Stimulated activated naive CD8-positive, alpha-beta T cell treated with anti-CD3 and anti-CD28 coated beads, Interleukin-15, amount 100 ng/mL, for 72 hours (primary cell): ENCODE measurements around the gene SH3BP4.

Experiments used
- ATAC-seq: fragments of 150-1000 bp; cut with Tn5 transposase; 2 replicates; pipeline ENCODE4 v1.10.0; 2021; ENCODE audit warnings: mild to moderate bottlenecking, moderate library complexity
- DNase-seq, 2 donors: peaks; one replicate each; pipeline ENCODE4 v3.0.0; 2021 to 2022
- H3K27ac Mint-ChIP-seq, 2 donors: one replicate each; pipeline ENCODE4 v1.8.0; 2022; ENCODE audit warnings: mild to moderate bottlenecking in 2 of 2, mixed read lengths in 2 of 2, moderate library complexity in 2 of 2
- H3K27me3 Mint-ChIP-seq: one replicate; pipeline ENCODE4 v1.8.0; 2022; ENCODE audit warnings: mixed read lengths
- H3K4me1 Mint-ChIP-seq: one replicate; pipeline ENCODE4 v1.8.0; 2022; ENCODE audit warnings: mild to moderate bottlenecking, mixed read lengths
- H3K4me3 Mint-ChIP-seq, 2 donors: one replicate each; pipeline ENCODE4 v1.8.0; 2022; ENCODE audit warnings: mild to moderate bottlenecking in 2 of 2, mixed read lengths in 2 of 2, moderate library complexity in 1 of 2
- H3K9me3 Mint-ChIP-seq, 2 donors: one replicate each; pipeline ENCODE4 v1.8.0; 2022; ENCODE audit warnings: mixed read lengths in 2 of 2

The SH3BP4 gene

DNA sequence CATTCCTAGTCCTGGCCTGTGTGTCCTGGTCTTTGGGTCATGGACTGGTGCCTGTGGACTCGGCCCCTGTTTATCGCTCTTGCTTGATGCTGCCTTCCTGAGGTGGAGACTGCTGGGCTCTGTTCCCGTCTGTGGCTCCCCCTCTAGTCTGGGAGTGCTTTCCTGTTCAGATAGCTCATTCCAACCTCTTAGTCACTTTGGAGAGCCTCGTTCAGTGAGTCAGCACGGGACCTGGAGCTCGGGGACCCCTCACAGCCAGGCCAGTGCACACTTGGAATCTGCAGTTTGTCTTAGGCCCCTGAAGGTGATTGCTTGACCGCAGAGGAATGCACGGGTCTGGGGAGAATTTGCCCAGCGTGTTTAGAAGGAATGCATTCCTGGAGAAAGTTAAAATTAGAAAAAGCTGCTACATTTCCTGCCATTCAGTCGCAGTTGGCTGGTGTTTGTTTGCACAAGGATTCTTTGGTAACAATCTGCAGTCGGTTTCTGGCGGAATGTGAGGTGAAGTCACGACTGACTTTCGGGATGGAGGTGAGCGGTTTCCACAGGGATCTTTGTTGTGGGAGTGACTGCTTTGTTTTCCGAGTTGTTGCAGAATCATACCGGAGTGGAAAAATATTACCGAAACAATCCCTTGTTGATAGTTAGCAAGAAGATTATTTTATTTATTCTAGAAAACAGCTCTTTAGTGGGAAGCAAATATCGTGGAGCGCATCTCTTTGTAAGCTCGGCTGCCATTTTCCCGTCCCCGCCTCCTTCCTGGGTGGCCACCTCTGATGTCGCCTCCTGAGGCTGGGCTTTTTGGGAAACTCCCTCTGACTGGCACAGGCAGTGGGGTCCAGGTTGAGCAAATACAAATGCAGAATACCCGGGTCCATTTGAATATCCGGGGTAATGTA lies 29.6 kb downstream of the SH3BP4 start:
- DNase-seq (no peak), ATAC-seq (no peak)
- Mint-ChIP-seq H3K27ac (no peak overlapping the region), H3K27me3 (peaks cover 18% of the 10 kb centered on the region), H3K4me1 (no peaks in the 10 kb centered on the region), H3K9me3 (peaks cover 0 to 8% of the 10 kb centered on the region in 2 donors), H3K4me3 (no peak overlapping the region)

DNA sequence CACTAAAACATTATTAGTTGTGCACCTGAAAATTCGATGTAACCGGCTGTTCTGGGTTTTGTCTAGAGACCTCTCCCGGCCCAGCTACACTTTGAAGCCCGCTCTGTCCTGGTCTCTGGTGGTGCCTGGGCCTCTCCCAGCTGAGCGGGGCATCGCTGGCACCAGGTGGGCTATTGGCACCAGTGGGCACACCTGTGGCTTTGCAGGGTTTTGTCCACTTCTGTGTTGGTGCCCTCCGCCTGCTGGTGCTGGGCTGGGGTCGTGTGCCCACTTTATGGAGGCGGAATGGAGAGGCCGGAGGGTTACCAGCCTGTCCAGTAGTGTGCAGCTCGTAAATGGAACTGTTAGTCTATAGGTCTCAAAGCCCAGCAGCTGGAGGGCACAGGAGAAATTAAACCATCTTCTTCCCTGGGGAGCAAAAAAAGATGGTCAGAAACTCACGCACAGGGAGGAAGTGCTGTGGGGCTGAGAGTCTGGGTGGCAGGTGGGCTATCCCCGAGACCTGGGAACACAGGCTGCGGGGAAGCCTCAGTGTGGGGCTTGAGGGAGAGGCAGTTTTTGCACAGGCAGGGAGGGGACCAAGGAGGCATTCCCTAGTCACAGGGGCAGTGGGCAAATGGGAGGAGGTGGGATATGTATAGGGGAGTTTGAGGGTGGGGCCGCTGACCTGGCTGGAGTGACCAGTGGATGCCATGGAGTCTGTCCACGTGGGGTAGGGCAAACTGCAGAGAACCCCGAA lies 30.4 kb downstream of the SH3BP4 start:
- DNase-seq (no peak), ATAC-seq (no peak)
- Mint-ChIP-seq H3K27me3 (peaks cover 18% of the 10 kb centered on the region), H3K9me3 (peaks cover 0 to 8% of the 10 kb centered on the region in 2 donors), H3K4me3 (no peak overlapping the region), H3K4me1 (no peaks in the 10 kb centered on the region), H3K27ac (peak overlapping the region in 1 of 2 donors; percentile 74)

DNA sequence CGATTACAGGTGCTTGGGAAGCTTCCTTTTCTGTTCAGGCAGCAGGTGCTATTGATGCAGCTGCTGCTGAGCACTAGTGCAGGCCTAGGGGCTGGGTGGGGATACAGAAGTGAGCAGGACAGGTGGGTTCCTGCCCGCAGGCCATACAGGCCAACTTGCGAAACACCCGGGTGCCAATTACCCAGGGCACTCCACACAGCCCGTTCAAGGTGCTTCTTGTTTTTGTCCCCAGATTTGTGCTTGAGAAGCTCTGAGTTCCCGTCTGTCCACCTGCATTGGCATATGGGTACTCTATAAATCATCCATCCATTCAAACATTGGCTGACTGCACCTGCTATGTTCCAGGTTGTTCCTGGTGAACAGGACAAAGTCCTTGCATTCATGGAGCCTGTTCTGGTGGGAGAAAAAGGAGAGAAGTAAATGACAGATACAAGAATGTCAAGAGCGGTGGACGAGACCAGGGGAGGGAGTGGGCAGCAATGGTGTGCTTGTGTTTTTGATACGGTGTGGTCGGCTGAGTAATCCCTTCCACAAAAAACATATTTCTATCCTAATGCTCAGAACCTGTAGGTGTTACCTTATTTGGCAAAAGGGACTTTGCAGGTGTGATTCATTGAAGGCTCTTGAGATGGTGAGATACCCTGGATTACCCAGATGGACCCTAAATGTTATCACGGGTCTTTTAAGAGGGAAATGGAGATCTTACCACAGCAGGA lies 31.4 kb downstream of the SH3BP4 start:
- H3K9me3 Mint-ChIP-seq = peaks cover 0 to 8% of the 10 kb centered on the region in 2 donors
- ATAC-seq (no peak), DNase-seq (no peak)
- no peak overlapping the region for H3K27ac Mint-ChIP-seq
- H3K4me1 Mint-ChIP-seq = no peaks in the 10 kb centered on the region
- peaks cover 15% of the 10 kb centered on the region for H3K27me3 Mint-ChIP-seq
- H3K4me3 Mint-ChIP-seq = no peak overlapping the region

- Mint-ChIP-seq H3K4me3 (no peak overlapping the region), H3K27ac (no peak overlapping the region), H3K9me3 (peaks cover 0 to 18% of the 10 kb centered on the region in 2 donors), H3K27me3 (peaks cover 17% of the 10 kb centered on the region), H3K4me1 (no peaks in the 10 kb centered on the region)
- ATAC-seq = no peak
- DNase-seq = no peak
Measured at GRCh38 chr2:234985608-234986245, 33.9 kb downstream of the SH3BP4 start.

DNA sequence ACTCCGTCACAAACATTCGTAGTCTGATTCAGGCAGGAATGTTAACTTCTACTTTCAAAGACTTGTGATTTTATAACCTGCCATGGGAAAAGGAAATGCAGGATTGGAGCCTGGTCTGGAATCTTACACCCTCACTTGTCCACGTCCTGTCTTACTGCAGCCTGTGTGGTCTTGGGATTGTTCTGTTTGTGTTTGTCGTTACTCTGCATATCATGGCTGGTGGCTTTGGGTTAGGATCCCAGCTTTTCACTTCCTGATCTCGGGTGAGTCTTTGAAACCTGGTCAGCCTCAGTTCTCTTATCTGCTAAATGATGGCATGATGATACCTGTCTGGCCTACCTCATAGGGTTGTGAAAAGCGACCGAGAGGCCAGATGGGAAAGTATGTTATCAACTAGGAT lies 34.6 kb downstream of the SH3BP4 start:
- no peaks in the 10 kb centered on the region for H3K4me1 Mint-ChIP-seq
- ATAC-seq = no peak
- peaks cover 17% of the 10 kb centered on the region for H3K27me3 Mint-ChIP-seq

DNA sequence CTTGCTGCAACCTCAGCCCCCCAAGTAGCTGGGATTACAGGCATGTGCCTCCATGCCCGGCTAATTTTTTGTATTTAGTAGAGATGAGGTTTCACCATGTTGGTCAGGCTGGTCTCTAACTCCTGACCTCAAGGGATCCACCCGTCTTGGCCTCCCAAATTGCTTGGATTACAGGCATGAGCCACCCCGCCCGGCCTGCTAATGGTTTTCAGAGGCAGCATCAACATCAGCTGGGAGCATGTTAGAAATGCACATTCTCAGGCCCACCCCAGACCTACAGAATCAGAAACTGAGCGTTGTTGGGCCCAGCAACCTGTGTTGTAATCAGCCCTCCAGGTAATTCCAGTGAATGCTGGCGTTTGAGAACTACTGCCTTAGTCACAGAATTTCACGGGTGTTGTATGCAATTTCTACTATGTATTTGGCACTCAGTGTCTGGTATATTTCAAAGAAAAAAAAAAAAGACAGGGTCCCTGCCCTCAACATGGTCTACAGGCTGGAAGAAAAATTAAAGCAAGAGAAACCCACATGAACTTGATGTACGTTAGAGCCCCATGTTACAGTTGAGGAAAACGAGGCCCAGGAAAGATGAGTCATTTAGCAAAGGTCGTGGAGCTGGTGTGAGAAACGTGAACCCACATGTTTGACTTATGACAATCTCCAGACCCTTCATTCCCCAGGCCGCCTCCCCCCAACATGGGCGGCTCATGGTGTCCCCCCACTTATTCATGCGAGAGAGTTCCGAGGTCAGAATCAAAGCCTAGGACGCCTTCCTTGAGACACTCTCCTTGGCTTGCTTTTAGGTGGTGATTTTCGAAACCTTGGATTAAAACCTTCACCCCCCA lies 35.3 kb downstream of the SH3BP4 start:
- DNase-seq (no peak), ATAC-seq (no peak)
- Mint-ChIP-seq H3K4me3 (no peak overlapping the region), H3K27me3 (peaks cover 15% of the 10 kb centered on the region), H3K4me1 (no peaks in the 10 kb centered on the region), H3K9me3 (peaks cover 0 to 11% of the 10 kb centered on the region in 2 donors), H3K27ac (peak overlapping the region in 1 of 2 donors; percentile 48)

More for the DNA sequence above, 34.6 kb downstream of the SH3BP4 start:
- Mint-ChIP-seq H3K27ac (no peak overlapping the region), H3K4me3 (no peak overlapping the region), H3K9me3 (peaks cover 0 to 11% of the 10 kb centered on the region in 2 donors)
- DNase-seq = no peak

DNA sequence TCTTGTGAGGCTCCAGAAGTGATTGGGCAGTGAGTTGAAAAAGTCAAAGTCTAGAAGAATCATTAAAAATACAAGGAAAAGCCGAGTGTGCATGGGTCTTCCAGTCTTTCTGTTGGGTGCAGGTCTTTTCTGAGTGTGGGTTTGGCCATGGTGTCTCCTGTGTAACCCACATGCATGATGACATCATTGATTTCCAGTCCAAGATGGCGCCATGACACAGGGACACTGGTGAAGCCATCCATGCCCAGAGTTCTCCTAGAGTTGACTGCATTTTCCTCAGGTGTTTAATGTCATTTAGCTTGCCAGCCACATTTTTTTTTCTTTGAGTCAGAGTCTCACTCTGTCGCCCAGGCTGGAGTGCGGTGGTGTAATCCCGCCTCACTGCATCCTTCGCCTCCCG lies 35.9 kb downstream of the SH3BP4 start:
- peaks cover 9% of the 10 kb centered on the region for H3K27me3 Mint-ChIP-seq
- no peak overlapping the region for H3K27ac Mint-ChIP-seq
- no peak for ATAC-seq
- no peak overlapping the region for H3K4me3 Mint-ChIP-seq
- H3K4me1 Mint-ChIP-seq = no peaks in the 10 kb centered on the region
- peaks cover 0 to 11% of the 10 kb centered on the region in 2 donors for H3K9me3 Mint-ChIP-seq
- DNase-seq = no peak

GRCh38 chr2:234988491-234988890 lies 36.7 kb downstream of the SH3BP4 start:
- H3K4me1 Mint-ChIP-seq = no peaks in the 10 kb centered on the region
- peaks cover 0 to 11% of the 10 kb centered on the region in 2 donors for H3K9me3 Mint-ChIP-seq
- DNase-seq (no peak), ATAC-seq (no peak)
- H3K27ac Mint-ChIP-seq = no peak overlapping the region
- H3K4me3 Mint-ChIP-seq = no peak overlapping the region
- peaks cover 13% of the 10 kb centered on the region for H3K27me3 Mint-ChIP-seq

DNA sequence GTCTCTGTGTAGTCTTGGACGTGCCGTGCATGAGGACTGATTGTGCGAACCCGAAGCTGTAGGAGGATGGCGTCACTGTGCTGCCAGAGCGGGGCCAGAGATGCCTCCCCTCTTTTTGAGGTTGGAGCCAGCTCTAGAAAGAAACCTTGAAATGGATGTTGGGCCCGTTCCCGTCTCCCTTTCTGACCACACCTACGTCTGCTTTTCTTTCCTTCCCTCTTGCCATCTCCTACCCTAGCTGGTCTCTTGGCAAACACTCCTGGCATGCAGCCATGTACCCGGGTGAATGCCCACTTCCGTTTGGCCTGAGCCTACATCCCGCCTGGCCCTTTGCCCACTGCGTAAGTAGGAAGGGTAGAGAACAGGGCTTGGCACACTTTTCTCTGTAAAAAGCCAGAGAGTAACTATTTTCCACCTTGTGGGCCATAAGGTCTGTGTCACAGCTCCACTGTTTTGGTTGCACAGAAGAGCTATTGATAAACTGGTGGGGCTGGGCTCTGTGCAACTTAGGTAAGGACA lies 37.4 kb downstream of the SH3BP4 start:
- DNase-seq (no peak), ATAC-seq (no peak)
- Mint-ChIP-seq H3K27ac (no peak overlapping the region), H3K4me1 (no peaks in the 10 kb centered on the region), H3K27me3 (peaks cover 20% of the 10 kb centered on the region), H3K9me3 (peaks cover 0 to 11% of the 10 kb centered on the region in 2 donors), H3K4me3 (no peak overlapping the region)

DNA sequence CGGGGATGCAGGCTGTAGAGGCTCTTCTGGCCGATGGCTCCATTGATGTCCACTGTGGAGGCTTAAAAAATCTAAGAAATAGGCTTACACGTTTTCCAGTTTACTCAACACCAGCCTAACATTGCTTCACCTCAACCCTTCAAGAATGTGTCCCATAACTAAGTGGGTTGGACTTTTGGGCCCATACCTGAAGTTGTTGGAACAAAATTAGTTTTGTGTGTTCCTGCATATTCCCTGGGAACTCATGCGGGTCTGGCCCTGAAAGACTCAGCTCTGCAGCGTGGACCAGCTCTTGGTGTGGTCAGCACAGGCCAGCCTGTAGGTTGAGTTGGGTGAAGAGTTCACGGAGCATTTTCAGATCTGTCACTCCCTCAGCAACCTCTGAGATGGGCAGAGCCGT lies 38.5 kb downstream of the SH3BP4 start:
- H3K4me3 Mint-ChIP-seq = no peak overlapping the region
- DNase-seq (no peak), ATAC-seq (no peak)
- no peak overlapping the region for H3K27ac Mint-ChIP-seq
- peaks cover 0 to 11% of the 10 kb centered on the region in 2 donors for H3K9me3 Mint-ChIP-seq
- no peaks in the 10 kb centered on the region for H3K4me1 Mint-ChIP-seq
- peaks cover 25% of the 10 kb centered on the region for H3K27me3 Mint-ChIP-seq

DNA sequence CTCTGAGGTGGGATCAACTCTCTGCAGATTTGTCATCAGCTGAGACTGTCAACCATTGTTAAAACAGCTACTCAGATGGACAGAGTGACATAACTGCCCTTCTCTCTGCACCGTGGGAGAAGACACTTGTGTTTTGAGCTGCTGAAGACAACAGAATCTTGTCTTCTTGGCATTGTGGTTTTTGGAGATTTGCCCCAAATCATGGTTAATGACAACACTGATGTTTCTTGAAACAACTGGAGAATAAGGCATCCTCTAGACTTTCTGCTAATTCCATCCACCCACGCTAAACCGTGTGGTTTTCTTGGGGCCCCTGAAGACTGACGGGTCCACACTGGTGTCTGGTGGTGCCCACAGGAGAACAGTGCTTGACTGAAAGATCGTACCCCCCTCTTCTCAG lies 39.5 kb downstream of the SH3BP4 start:
- H3K4me1 Mint-ChIP-seq = no peaks in the 10 kb centered on the region
- ATAC-seq (no peak), DNase-seq (no peak)
- no peak overlapping the region for H3K4me3 Mint-ChIP-seq
- no peak overlapping the region for H3K27ac Mint-ChIP-seq
- H3K9me3 Mint-ChIP-seq = peaks cover 0 to 11% of the 10 kb centered on the region in 2 donors
- H3K27me3 Mint-ChIP-seq = peaks cover 25% of the 10 kb centered on the region

GRCh38 chr2:234991793-234992192 lies 40.0 kb downstream of the SH3BP4 start:
- Mint-ChIP-seq H3K9me3 (peaks cover 0 to 11% of the 10 kb centered on the region in 2 donors), H3K4me1 (no peaks in the 10 kb centered on the region), H3K27ac (no peak overlapping the region), H3K27me3 (peaks cover 25% of the 10 kb centered on the region), H3K4me3 (no peak overlapping the region)
- ATAC-seq (no peak), DNase-seq (no peak)

- H3K27ac Mint-ChIP-seq = no peak overlapping the region
- no peak overlapping the region for H3K4me3 Mint-ChIP-seq
- H3K4me1 Mint-ChIP-seq = no peaks in the 10 kb centered on the region
- peaks cover 25% of the 10 kb centered on the region for H3K27me3 Mint-ChIP-seq
- DNase-seq (no peak), ATAC-seq (no peak)
- peaks cover 0 to 11% of the 10 kb centered on the region in 2 donors for H3K9me3 Mint-ChIP-seq
Measured at GRCh38 chr2:234992196-234992595, 40.4 kb downstream of the SH3BP4 start.

- no peak overlapping the region for H3K4me3 Mint-ChIP-seq
- DNase-seq (no peak), ATAC-seq (no peak)
- H3K9me3 Mint-ChIP-seq = peaks cover 0 to 11% of the 10 kb centered on the region in 2 donors
- peaks cover 25% of the 10 kb centered on the region for H3K27me3 Mint-ChIP-seq
- no peak overlapping the region for H3K27ac Mint-ChIP-seq
- no peaks in the 10 kb centered on the region for H3K4me1 Mint-ChIP-seq
Measured at GRCh38 chr2:234992624-234993349, 41.0 kb downstream of the SH3BP4 start.
